ENCODE measurements around the gene STRAP.

STRAP gene

GRCh38 chr12:15882118-15882971 lies at the start of gene STRAP:
Gene STRAP (plus strand): TSS chr12:15882387. CDS start chr12:15882708, 321 bp downstream.
- DNase-seq: peak; percentile 95

GRCh38 chr12:15834575-15834974 lies 47.6 kb upstream of the STRAP start:
- DNase-seq: no peak

- DNase-seq: no peak
Measured at GRCh38 chr12:15837141-15837790, 44.9 kb upstream of the STRAP start.

GRCh38 chr12:15839041-15839440 lies 43.1 kb upstream of the STRAP start:
- no peak for DNase-seq

GRCh38 chr12:15839682-15840081 lies 42.5 kb upstream of the STRAP start:
- no peak for DNase-seq

- DNase-seq: no peak
Measured at GRCh38 chr12:15842108-15842507, 40.1 kb upstream of the STRAP start.

- DNase-seq: no peak
Measured at GRCh38 chr12:15846887-15847286, 35.3 kb upstream of the STRAP start.

- DNase-seq: no peak
Measured at GRCh38 chr12:15848606-15849005, 33.6 kb upstream of the STRAP start.

GRCh38 chr12:15851045-15851620 lies 31.1 kb upstream of the STRAP start:
- no peak for DNase-seq

GRCh38 chr12:15851919-15852318 lies 30.3 kb upstream of the STRAP start:
- DNase-seq: peak; percentile 6

GRCh38 chr12:15852383-15852782 lies 29.8 kb upstream of the STRAP start:
- DNase-seq: no peak

GRCh38 chr12:15853877-15854276 lies 28.3 kb upstream of the STRAP start:
- no peak for DNase-seq

GRCh38 chr12:15854916-15855315 lies 27.3 kb upstream of the STRAP start:
- no peak for DNase-seq

GRCh38 chr12:15855646-15856045 lies 26.5 kb upstream of the STRAP start:
- DNase-seq: no peak

GRCh38 chr12:15856097-15856982 lies 25.8 kb upstream of the STRAP start:
- DNase-seq: peak; percentile 54

- DNase-seq: peak; percentile 12
Measured at GRCh38 chr12:15858353-15858752, 23.8 kb upstream of the STRAP start.

GRCh38 chr12:15859116-15859515 lies 23.1 kb upstream of the STRAP start:
- no peak for DNase-seq

GRCh38 chr12:15861404-15861803 lies 20.8 kb upstream of the STRAP start:
- DNase-seq: no peak

GRCh38 chr12:15862840-15863239 lies 19.3 kb upstream of the STRAP start:
- no peak for DNase-seq

GRCh38 chr12:15863372-15863771 lies 18.8 kb upstream of the STRAP start:
- no peak for DNase-seq

- no peak for DNase-seq
Measured at GRCh38 chr12:15863984-15864383, 18.2 kb upstream of the STRAP start.

GRCh38 chr12:15868186-15868585 lies 14.0 kb upstream of the STRAP start:
- no peak for DNase-seq

GRCh38 chr12:15873556-15873955 lies 8.6 kb upstream of the STRAP start:
- DNase-seq: no peak
